Trophoblast cell (in vitro differentiated cells and primary cell): ENCODE measurements around the gene GNS.

ENCODE experiments used
- DNase-seq, 2 donors: peaks; one replicate each; pipeline ENCODE4 v3.0.0-alpha.2; 2016
- H2AFZ ChIP-seq: 2 replicates; pipeline ENCODE4 v1.6.1; 2013; ENCODE audit warnings: low read length, moderate library complexity, mild to moderate bottlenecking; ENCODE audit not compliant: insufficient read depth, poor library complexity
- H2AK5ac ChIP-seq: 2 replicates; pipeline ENCODE4 v1.6.1; 2013; ENCODE audit warnings: mild to moderate bottlenecking, low read length
- H2BK120ac ChIP-seq: 2 replicates; pipeline ENCODE4 v1.6.1; 2013; ENCODE audit warnings: low read length, mild to moderate bottlenecking, moderate library complexity; ENCODE audit not compliant: insufficient read depth, poor library complexity
- H2BK12ac ChIP-seq: 2 replicates; pipeline ENCODE4 v1.6.1; 2013; ENCODE audit warnings: mild to moderate bottlenecking, low read length, moderate library complexity
- H2BK5ac ChIP-seq: 2 replicates; pipeline ENCODE4 v1.6.1; 2013; ENCODE audit warnings: low read length, low read depth, moderate library complexity, mild to moderate bottlenecking; ENCODE audit not compliant: poor library complexity
- H3K14ac ChIP-seq: 2 replicates; pipeline ENCODE4 v1.6.1; 2013; ENCODE audit warnings: mild to moderate bottlenecking, low read length
- H3K18ac ChIP-seq: 2 replicates; pipeline ENCODE4 v1.6.1; 2013; ENCODE audit warnings: mild to moderate bottlenecking, low read length
- H3K23ac ChIP-seq: 2 replicates; pipeline ENCODE4 v1.6.1; 2013; ENCODE audit warnings: low read length
- H3K27ac ChIP-seq: 2 replicates; pipeline ENCODE4 v1.5.1; 2013; ENCODE audit warnings: low read depth, mild to moderate bottlenecking, inconsistent platforms, low read length, moderate library complexity
- H3K27me3 ChIP-seq: 2 replicates; pipeline ENCODE4 v1.6.1; 2013; ENCODE audit warnings: inconsistent platforms, mild to moderate bottlenecking, low read length, moderate library complexity; ENCODE audit not compliant: insufficient read depth
- H3K36me3 ChIP-seq, 2 experiments: 1 replicate in 1 of 2; 2 replicates in 1 of 2; pipeline ENCODE4 v1.6.1; 2013; ENCODE audit warnings: low read length in 2 of 2, mild to moderate bottlenecking in 2 of 2, moderate library complexity in 1 of 2; ENCODE audit not compliant: insufficient read depth in 2 of 2, control insufficient read depth in 1 of 2
- H3K4ac ChIP-seq: 2 replicates; pipeline ENCODE4 v1.6.1; 2013; ENCODE audit warnings: low read depth, mild to moderate bottlenecking, low read length, moderate library complexity
- H3K4me1 ChIP-seq, 2 experiments: 1 replicate in 1 of 2; 2 replicates in 1 of 2; pipeline ENCODE4 v1.6.1; 2013; ENCODE audit warnings: low read length in 2 of 2, mild to moderate bottlenecking in 2 of 2, moderate library complexity in 1 of 2; ENCODE audit not compliant: insufficient read depth in 2 of 2, control insufficient read depth in 1 of 2
- H3K4me2 ChIP-seq: 2 replicates; pipeline ENCODE4 v1.6.1; 2013; ENCODE audit warnings: inconsistent platforms, mild to moderate bottlenecking, low read length, moderate library complexity
- H3K4me3 ChIP-seq: 2 replicates; pipeline ENCODE4 v1.5.1; 2013; ENCODE audit warnings: mild to moderate bottlenecking, low read depth, low read length, inconsistent platforms
- H3K79me1 ChIP-seq: one replicate; pipeline ENCODE4 v1.6.1; 2013; ENCODE audit warnings: low read length
- H3K79me2 ChIP-seq: 2 replicates; pipeline ENCODE4 v1.6.1; 2013; ENCODE audit warnings: low read length, mild to moderate bottlenecking; ENCODE audit not compliant: control insufficient read depth, insufficient read depth, poor library complexity
- H3K9ac ChIP-seq: 2 replicates; pipeline ENCODE4 v1.6.1; 2013; ENCODE audit warnings: mild to moderate bottlenecking, low read length
- H3K9me3 ChIP-seq: 2 replicates; pipeline ENCODE4 v1.6.1; 2013; ENCODE audit warnings: low read depth, mild to moderate bottlenecking, control low read depth, inconsistent platforms, low read length; ENCODE audit not compliant: insufficient read depth
- H4K12ac ChIP-seq: 2 replicates; pipeline ENCODE4 v1.6.1; 2013; ENCODE audit warnings: low read depth, mild to moderate bottlenecking, low read length, moderate library complexity
- H4K8ac ChIP-seq: 2 replicates; pipeline ENCODE4 v1.6.1; 2013; ENCODE audit warnings: low read depth, mild to moderate bottlenecking, low read length, moderate library complexity
- H4K91ac ChIP-seq: one replicate; pipeline ENCODE4 v1.6.1; 2013; ENCODE audit warnings: low read depth, mild to moderate bottlenecking, low read length, moderate library complexity
- WGBS: extraction: QIAGEN DNeasy Blood & Tissue Kit; methylation state at CpG from one replicate; pipeline ENCODE4 v1.1.7; 2013; ENCODE audit warnings: missing lambda C conversion rate; ENCODE audit not compliant: insufficient read length, insufficient coverage; ENCODE audit errors: extremely low coverage; 5-methylcytosine and 5-hydroxymethylcytosine counted together

Gene GNS

DNA sequence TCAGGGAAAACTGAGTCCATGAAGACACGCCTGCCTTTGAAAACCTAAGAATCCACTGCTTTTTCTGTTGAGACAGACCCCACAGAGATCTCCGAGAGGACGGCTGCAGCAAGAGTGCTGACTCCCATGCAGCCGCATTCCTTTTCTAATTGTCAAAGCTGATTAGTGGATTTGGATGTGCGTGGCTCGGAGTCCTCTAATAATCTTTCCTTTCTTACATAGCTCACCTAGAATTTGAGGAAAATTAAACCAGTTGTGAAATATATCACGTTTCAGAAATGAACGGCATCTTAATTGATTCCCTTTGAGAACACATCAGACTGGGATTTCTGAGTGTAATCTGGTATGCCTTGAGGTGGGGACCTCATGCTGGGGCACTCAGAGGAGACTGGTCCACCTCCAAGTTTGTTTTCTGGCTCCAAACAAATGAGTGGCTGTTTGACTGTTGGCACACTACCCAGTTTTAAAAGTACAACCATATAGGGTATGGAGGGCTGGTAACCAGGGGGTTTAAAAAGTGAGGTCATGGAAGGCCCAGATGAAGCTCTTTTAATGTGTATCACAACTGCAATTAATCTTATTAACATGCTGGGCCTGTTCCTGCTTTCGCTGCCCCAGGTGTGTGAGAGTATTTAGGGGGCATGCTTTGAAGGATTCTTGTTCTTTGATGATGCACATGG lies 85.6 kb downstream of the GNS start:
- Histone ChIP-seq H3K79me2 (peaks cover 2% of the 10 kb centered on the region), H4K12ac (no peak overlapping the region), H3K4me1 (peaks cover 18 to 24% of the 10 kb centered on the region in 2 experiments), H3K4me3 (no peak overlapping the region), H3K9ac (no peak overlapping the region), H3K27me3 (no peaks in the 10 kb centered on the region), H4K91ac (no peak overlapping the region), H3K79me1 (peaks cover 2% of the 10 kb centered on the region), H3K4me2 (no peak overlapping the region), H3K9me3 (no peaks in the 10 kb centered on the region), H3K4ac (no peak overlapping the region), H2AFZ (no peak overlapping the region), H3K27ac (no peak overlapping the region), H3K36me3 (no peaks in the 10 kb centered on the region), H2BK5ac (no peak overlapping the region), H2AK5ac (no peak overlapping the region), H2BK120ac (no peak overlapping the region), H4K8ac (no peak overlapping the region), H3K14ac (no peak overlapping the region), H3K23ac (no peak overlapping the region), H3K18ac (no peak overlapping the region), H2BK12ac (no peak overlapping the region)
- WGBS: no CpG with 5 or more reads among the region's 9 CpGs
- no peak for DNase-seq

DNA sequence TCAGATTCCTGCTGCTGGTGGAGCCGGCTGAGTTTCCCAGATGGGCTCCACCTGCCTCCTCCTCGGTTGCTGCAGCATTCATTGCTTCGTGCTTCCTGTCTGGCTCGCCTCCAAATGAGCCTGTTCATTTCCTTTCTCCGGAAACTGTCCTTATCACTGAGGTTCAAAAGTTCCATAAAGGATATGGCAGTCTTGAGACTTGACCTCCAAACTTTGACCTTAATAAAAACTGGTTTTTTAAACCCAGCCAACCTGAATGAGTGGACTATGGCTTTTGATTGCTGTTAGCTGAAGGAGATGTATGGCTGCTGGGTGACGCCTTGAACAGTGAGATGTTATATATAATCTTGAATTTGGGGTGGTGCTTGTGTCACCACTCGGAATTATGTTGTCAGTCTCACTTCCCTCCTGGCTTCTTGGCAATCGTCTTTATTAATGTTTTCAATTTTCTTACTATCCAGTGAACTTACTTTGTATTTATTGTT lies 86.2 kb downstream of the GNS start:
- no CpG with 5 or more reads among the region's 8 CpGs for WGBS
- no peaks in the 10 kb centered on the region for H3K9me3 ChIP-seq
- H2AFZ ChIP-seq: no peak overlapping the region
- no peak overlapping the region for H2BK12ac ChIP-seq
- no peak overlapping the region for H3K4me3 ChIP-seq
- peaks cover 18 to 24% of the 10 kb centered on the region in 2 experiments for H3K4me1 ChIP-seq
- H3K27me3 ChIP-seq: no peaks in the 10 kb centered on the region
- H4K8ac ChIP-seq: no peak overlapping the region
- no peak overlapping the region for H4K91ac ChIP-seq
- no peak overlapping the region for H2BK120ac ChIP-seq
- H3K79me1 ChIP-seq: peaks cover 2% of the 10 kb centered on the region
- no peak overlapping the region for H3K9ac ChIP-seq
- no peak overlapping the region for H3K27ac ChIP-seq
- H2BK5ac ChIP-seq: no peak overlapping the region
- no peak overlapping the region for H3K14ac ChIP-seq
- H3K23ac ChIP-seq: no peak overlapping the region
- no peak overlapping the region for H3K4me2 ChIP-seq
- no peak overlapping the region for H3K18ac ChIP-seq
- no peak overlapping the region for H2AK5ac ChIP-seq
- H3K36me3 ChIP-seq: no peaks in the 10 kb centered on the region
- DNase-seq: no peak
- peaks cover 2% of the 10 kb centered on the region for H3K79me2 ChIP-seq
- H3K4ac ChIP-seq: no peak overlapping the region
- H4K12ac ChIP-seq: no peak overlapping the region

- no peak overlapping the region for H3K9ac ChIP-seq
- H3K36me3 ChIP-seq: no peaks in the 10 kb centered on the region
- H4K12ac ChIP-seq: no peak overlapping the region
- peaks cover 2% of the 10 kb centered on the region for H3K79me1 ChIP-seq
- no peak overlapping the region for H4K8ac ChIP-seq
- H2AK5ac ChIP-seq: no peak overlapping the region
- H3K4me3 ChIP-seq: no peak overlapping the region
- H3K14ac ChIP-seq: no peak overlapping the region
- no CpG with 5 or more reads among the region's 4 CpGs for WGBS
- peak in 1 of 2 donors; percentile 63 for DNase-seq
- no peaks in the 10 kb centered on the region for H3K9me3 ChIP-seq
- no peak overlapping the region for H4K91ac ChIP-seq
- H3K27me3 ChIP-seq: no peaks in the 10 kb centered on the region
- H3K4me2 ChIP-seq: no peak overlapping the region
- H2BK120ac ChIP-seq: no peak overlapping the region
- H3K4ac ChIP-seq: no peak overlapping the region
- no peak overlapping the region for H2BK5ac ChIP-seq
- peaks cover 3% of the 10 kb centered on the region for H3K79me2 ChIP-seq
- no peak overlapping the region for H3K18ac ChIP-seq
- no peak overlapping the region for H3K23ac ChIP-seq
- H3K4me1 ChIP-seq: peaks cover 18 to 28% of the 10 kb centered on the region in 2 experiments
- H2BK12ac ChIP-seq: no peak overlapping the region
- no peak overlapping the region for H3K27ac ChIP-seq
- H2AFZ ChIP-seq: no peak overlapping the region
These were observed 87.5 kb downstream of the GNS start for GRCh38 chr12:64671681-64672080.

DNA sequence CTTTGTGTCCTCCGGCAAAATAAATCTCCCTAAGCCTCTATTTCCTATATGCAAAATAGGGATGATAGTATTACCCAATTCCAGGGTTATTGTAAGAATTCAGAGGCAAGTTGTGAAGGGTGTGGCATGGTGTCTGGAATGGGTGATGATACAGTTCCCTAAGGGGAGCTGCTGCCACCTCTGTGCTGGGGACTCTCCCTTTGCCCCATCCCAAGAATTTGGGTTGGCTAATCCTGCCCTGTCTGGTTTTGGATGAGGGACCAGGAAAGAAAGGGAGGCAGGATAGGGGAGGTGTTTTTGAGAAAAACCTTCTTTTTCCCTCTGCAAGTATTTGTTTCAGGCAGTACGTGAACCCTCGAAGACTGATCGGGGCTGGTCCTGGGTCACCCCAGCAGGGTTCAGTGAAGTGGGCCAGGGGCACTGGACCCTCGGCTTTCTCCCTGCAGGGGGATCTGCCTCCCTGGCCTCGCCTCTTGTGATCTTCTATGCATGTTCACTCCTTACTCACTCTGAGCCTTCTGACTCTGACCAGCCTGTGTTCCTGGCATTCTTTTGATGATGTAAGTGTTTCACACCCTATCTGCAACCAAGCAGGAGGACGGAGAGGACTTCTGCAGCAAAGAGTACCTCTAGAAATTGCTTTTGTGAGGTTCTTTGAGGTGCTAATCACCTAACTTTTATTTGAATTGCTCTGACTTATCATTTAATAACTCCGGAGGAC lies 88.1 kb downstream of the GNS start:
- no peak overlapping the region for H3K9ac ChIP-seq
- H2BK120ac ChIP-seq: no peak overlapping the region
- peaks cover 3% of the 10 kb centered on the region for H3K79me2 ChIP-seq
- no peaks in the 10 kb centered on the region for H3K36me3 ChIP-seq
- no CpG with 5 or more reads among the region's 8 CpGs for WGBS
- H3K27ac ChIP-seq: no peak overlapping the region
- H2BK5ac ChIP-seq: no peak overlapping the region
- H3K9me3 ChIP-seq: no peaks in the 10 kb centered on the region
- H3K23ac ChIP-seq: no peak overlapping the region
- no peak overlapping the region for H3K14ac ChIP-seq
- H2AFZ ChIP-seq: no peak overlapping the region
- H4K8ac ChIP-seq: no peak overlapping the region
- no peak overlapping the region for H3K4ac ChIP-seq
- H3K4me2 ChIP-seq: no peak overlapping the region
- H4K91ac ChIP-seq: no peak overlapping the region
- no peak overlapping the region for H3K18ac ChIP-seq
- DNase-seq: peak; percentile 69 to 79
- no peak overlapping the region for H3K4me3 ChIP-seq
- peaks cover 2% of the 10 kb centered on the region for H3K79me1 ChIP-seq
- H3K4me1 ChIP-seq: peaks cover 18 to 28% of the 10 kb centered on the region in 2 experiments
- no peak overlapping the region for H2AK5ac ChIP-seq
- no peak overlapping the region for H2BK12ac ChIP-seq
- no peak overlapping the region for H4K12ac ChIP-seq
- H3K27me3 ChIP-seq: no peaks in the 10 kb centered on the region
